ENCODE data around the gene PAPSS2.

Gene PAPSS2

DNA sequence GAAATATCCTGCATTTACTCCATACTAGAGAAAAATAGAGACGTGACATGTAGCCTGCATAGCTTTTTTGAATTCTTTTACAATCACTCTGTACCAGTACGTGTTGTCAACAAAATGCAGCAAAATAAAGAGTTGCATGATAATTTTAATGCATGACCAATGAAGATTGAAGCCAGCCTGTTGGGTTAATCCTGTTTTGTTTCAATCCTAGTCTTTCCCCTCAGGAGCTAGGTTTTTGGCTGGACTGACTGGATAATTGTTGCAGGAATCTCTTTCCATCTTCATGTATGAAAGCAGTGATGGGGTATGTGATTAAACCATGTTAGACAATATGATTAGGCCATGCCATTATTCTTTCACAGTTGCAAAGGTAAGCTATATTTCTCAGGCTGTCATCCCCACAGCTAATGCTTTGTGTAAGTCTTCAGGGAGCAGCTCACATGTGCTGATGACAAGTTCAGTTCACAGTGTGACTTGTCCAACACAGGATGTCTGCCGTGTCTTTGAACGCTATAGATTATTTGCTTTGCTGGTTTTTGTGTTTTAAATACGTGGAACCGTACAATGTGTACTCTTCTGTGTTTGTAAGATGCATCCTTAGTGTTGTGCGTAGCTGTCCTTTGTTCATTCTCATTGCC is 24.4 kb downstream of the PAPSS2 start:
- Histone ChIP-seq H3K36me3 (ENCODE audit: low read depth) (no peaks in the 10 kb centered on the region), H3K27me3 (ENCODE audit: insufficient read depth, poor library complexity, severe bottlenecking) (no peaks in the 10 kb centered on the region), H3K9me3 (ENCODE audit: severe bottlenecking) (no peaks in the 10 kb centered on the region), H3K27ac (ENCODE audit: poor library complexity, severe bottlenecking) (no peak overlapping the region), H3K4me3 (ENCODE audit: severe bottlenecking) (no peak overlapping the region), H3K4me1 (ENCODE audit: insufficient read depth, poor library complexity, severe bottlenecking) (no peaks in the 10 kb centered on the region)
- DNase-seq (ENCODE audit: low spot score): no peak
- TF ChIP-seq, protein P1, sequence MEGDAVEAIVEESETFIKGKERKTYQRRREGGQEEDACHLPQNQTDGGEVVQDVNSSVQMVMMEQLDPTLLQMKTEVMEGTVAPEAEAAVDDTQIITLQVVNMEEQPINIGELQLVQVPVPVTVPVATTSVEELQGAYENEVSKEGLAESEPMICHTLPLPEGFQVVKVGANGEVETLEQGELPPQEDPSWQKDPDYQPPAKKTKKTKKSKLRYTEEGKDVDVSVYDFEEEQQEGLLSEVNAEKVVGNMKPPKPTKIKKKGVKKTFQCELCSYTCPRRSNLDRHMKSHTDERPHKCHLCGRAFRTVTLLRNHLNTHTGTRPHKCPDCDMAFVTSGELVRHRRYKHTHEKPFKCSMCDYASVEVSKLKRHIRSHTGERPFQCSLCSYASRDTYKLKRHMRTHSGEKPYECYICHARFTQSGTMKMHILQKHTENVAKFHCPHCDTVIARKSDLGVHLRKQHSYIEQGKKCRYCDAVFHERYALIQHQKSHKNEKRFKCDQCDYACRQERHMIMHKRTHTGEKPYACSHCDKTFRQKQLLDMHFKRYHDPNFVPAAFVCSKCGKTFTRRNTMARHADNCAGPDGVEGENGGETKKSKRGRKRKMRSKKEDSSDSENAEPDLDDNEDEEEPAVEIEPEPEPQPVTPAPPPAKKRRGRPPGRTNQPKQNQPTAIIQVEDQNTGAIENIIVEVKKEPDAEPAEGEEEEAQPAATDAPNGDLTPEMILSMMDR (IDR thresholded peaks at IDR 0.05; ENCODE audit: poor library complexity, severe bottlenecking): no peak
- ATAC-seq (ENCODE audit: low read depth): no peak

DNA sequence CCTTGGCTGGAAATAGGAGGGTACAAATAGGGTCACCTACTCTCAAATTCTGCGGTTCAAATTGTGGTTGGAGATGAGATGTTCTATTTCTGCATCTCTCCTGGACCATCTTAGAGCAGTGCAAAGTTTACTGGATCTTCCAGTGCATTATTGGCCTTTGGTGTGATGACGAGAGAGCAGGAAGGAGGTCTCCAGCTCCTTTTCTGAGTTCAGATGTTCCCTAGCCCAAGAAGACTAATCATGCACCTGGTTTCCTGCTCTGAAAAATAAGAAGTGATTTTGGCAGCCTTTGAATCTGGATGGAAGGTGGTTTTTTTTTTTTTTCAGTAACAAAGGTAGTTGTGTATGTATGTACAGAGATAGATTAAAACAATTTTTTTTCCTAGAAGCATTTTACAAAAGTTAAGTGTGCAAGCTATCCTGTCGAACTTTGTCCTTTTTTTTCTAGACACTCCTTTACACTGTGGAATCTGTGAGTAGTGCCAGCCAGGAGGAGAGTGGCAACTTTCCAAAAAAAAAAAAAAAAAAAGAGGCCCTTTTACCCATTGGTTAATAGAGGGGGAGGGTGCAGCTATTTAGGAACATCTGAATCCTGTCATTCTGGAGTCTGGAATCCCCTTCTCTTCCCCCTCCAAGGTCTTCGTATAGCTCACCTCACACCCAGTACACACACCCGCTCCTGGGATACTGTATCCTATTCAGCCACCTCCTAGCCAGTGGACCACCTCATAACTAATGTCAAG is 26.3 kb downstream of the PAPSS2 start:
- H3K27me3 ChIP-seq (ENCODE audit: insufficient read depth, poor library complexity, severe bottlenecking): no peaks in the 10 kb centered on the region
- no peaks in the 10 kb centered on the region for H3K9me3 ChIP-seq (ENCODE audit: severe bottlenecking)
- DNase-seq (ENCODE audit: low spot score): no peak
- no peaks in the 10 kb centered on the region for H3K36me3 ChIP-seq (ENCODE audit: low read depth)
- peaks cover under 1% of the 10 kb centered on the region for H3K4me1 ChIP-seq (ENCODE audit: insufficient read depth, poor library complexity, severe bottlenecking)
- TF ChIP-seq, protein P1 (IDR thresholded peaks at IDR 0.05; ENCODE audit: poor library complexity, severe bottlenecking): no peak
- ATAC-seq (ENCODE audit: low read depth): no peak
- H3K4me3 ChIP-seq (ENCODE audit: severe bottlenecking): no peak overlapping the region
- no peak overlapping the region for H3K27ac ChIP-seq (ENCODE audit: poor library complexity, severe bottlenecking)

DNA sequence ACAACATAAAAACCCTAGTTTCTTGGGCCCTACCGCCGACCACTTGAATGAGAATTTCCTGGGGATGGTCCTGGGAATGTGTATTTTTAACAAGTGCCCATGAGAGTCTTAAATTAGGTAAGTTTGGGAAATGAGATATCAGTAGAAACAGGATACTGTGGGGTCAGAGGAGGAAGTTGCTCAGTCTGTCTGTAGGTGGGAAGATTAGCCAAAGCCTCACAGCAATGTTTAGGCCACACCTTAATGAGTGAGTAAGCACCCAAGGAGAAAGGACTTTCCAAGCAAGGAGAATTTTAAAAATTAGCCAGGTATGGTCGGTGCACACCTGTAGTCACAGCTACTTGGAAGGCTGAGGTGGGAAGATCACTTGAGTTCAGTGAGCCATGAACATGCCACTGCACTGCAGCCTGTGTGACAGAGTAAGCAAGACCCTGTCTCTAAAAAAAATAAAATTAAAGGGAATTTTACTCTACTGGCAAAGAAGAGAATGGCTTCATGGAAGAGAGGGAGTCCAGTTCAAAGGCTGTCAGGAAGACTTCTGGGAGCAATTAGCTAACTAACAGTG is 31.9 kb downstream of the PAPSS2 start:
- Histone ChIP-seq H3K4me3 (ENCODE audit: severe bottlenecking) (no peak overlapping the region), H3K9me3 (ENCODE audit: severe bottlenecking) (no peaks in the 10 kb centered on the region), H3K36me3 (ENCODE audit: low read depth) (no peaks in the 10 kb centered on the region), H3K27me3 (ENCODE audit: insufficient read depth, poor library complexity, severe bottlenecking) (no peaks in the 10 kb centered on the region), H3K4me1 (ENCODE audit: insufficient read depth, poor library complexity, severe bottlenecking) (peaks cover 9% of the 10 kb centered on the region), H3K27ac (ENCODE audit: poor library complexity, severe bottlenecking) (peak overlapping the region; percentile 34)
- TF ChIP-seq, protein P1 (IDR thresholded peaks at IDR 0.05; ENCODE audit: poor library complexity, severe bottlenecking): no peak
- no peak for DNase-seq (ENCODE audit: low spot score)
- ATAC-seq (ENCODE audit: low read depth): peak; percentile 97

DNA sequence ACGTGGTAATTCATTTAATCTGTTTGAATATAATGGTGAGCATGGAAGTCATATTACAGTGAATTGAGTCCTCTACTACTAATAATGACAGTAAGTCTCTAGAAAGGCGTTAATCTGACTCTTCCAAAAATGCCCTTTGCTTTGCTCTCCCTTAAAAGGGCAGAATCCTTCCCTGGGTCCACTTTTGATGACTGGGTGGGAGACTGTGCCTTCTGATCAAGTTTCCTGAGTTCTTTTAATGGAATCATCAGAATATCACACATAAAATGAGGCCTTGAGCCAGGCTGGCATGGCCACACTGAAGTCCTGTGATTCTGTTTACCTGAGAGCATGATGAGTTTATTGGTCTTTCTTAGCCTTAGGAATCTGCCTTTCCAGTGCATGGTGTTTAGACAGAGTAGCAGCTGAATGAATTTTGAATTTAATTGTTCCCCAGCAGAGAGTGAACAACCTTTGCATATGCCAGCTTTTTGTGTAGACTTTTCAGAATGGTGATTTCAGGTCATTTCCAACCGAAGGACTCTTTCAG is 33.3 kb downstream of the PAPSS2 start:
- Histone ChIP-seq H3K4me1 (ENCODE audit: insufficient read depth, poor library complexity, severe bottlenecking) (peaks cover 9% of the 10 kb centered on the region), H3K27ac (ENCODE audit: poor library complexity, severe bottlenecking) (peak overlapping the region; percentile 24), H3K9me3 (ENCODE audit: severe bottlenecking) (no peaks in the 10 kb centered on the region), H3K36me3 (ENCODE audit: low read depth) (no peaks in the 10 kb centered on the region), H3K27me3 (ENCODE audit: insufficient read depth, poor library complexity, severe bottlenecking) (no peaks in the 10 kb centered on the region), H3K4me3 (ENCODE audit: severe bottlenecking) (no peak overlapping the region)
- DNase-seq (ENCODE audit: low spot score) (no peak), ATAC-seq (ENCODE audit: low read depth) (no peak)
- TF ChIP-seq, protein P1 (IDR thresholded peaks at IDR 0.05; ENCODE audit: poor library complexity, severe bottlenecking): no peak

Measured in RWPE2 (cell line).